GM15510 (cell line): Measurements from ENCODE around the gene C1QTNF1.

Experiments used
- POLR2A ChIP-seq: IDR thresholded peaks from 3 replicates; pipeline ENCODE4 v1.6.1; 2011; ENCODE audit warnings: borderline replicate concordance; ENCODE audit not compliant: insufficient read length; ENCODE audit errors: extremely low read depth

Gene C1QTNF1

DNA sequence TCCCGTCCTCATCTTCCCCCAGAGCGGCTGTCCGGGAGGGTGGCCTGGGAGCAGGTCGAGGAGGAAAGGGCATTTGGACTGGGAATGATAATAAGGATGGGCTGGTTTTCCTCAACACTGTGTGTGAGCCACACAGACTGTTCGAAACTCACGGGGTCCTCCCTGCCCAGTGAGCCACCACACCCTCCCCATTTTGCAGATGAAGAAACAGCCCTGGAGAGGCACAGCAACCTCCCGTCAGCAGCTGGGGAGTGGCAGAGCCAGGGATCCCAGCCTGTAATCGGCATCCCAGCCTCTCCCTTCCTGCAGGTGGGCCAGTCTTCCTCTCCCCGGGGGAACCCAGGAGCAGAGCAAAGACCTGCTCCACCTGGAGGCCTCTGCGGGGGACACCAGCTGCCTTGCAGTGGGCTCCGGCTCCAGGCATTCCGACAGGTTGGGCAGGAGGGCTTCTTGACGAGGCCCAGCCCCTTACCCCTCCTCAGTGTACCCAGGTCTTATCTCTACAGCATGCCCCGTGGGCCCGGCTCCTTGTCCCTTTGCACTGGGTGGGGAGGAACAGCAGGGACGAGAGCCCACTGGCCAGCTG lies 74.4 kb downstream of the C1QTNF1 start:
- no peak for TF ChIP-seq POLR2A
